HG03060 (cell line): ENCODE results near the gene CUL1.

Experiments
- ATAC-seq: cut with Tn5 transposase; IDR thresholded peaks from one replicate; pipeline ENCODE4 v1.9.1; 2021; ENCODE audit warnings: low read depth, moderate number of reproducible peaks; ENCODE audit not compliant: unreplicated experiment

CUL1 gene

DNA sequence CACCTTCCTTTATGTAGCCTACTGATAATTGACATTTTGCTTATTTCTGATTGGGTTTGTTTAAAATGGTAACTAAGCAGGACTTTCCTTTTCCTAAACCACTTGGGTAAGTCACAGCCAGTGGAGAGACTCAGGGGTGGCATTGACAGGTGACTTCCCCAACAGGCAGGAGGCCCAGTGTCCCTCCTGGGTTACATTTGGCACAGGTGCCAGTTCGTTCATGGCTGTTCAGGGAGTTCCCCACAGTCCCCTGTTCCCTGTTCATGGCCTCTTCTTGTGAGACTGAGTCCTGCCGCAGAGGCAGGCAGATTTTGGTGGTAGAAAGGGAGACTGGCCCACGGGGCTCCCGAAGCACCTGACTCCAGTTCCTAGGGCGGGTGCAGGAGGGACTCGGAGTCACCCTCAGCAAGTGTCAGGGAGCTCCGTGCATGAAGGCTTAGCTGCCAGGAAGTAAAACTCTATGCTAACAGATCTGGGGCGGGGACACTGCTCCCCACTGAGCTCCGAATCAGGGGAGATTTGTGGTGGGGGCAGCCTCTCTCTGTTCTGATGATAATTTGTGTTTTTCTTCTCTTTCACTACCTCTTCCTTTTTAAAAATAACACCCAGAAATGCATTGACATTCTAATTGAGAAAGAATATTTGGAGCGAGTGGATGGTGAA lies 101.3 kb downstream of the CUL1 start:
- ATAC-seq: no peak

DNA sequence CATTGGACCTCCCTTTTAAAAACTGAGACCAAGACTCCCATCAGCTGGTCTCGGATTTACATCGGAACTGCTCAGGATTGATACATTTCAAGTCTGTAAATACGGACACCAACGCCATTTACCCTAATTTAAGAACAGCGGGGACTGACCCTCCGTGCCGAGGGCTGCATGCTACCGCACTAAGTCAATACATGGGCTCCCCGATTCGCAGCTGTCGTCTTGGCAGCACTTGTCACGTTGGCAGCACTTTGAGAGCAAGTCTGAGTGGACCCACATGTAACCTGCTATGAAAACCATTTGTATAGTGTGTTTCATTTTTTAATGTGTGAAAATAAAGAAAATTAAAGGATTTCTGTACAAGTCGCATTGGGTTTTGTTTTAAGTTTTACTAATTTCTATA lies 102.0 kb downstream of the CUL1 start:
- no peak for ATAC-seq

- ATAC-seq: no peak
These were observed 103.4 kb downstream of the CUL1 start for GRCh38 chr7:148802101-148802493.

- no peak for ATAC-seq
These were observed 104.4 kb downstream of the CUL1 start for GRCh38 chr7:148803094-148803493.

DNA sequence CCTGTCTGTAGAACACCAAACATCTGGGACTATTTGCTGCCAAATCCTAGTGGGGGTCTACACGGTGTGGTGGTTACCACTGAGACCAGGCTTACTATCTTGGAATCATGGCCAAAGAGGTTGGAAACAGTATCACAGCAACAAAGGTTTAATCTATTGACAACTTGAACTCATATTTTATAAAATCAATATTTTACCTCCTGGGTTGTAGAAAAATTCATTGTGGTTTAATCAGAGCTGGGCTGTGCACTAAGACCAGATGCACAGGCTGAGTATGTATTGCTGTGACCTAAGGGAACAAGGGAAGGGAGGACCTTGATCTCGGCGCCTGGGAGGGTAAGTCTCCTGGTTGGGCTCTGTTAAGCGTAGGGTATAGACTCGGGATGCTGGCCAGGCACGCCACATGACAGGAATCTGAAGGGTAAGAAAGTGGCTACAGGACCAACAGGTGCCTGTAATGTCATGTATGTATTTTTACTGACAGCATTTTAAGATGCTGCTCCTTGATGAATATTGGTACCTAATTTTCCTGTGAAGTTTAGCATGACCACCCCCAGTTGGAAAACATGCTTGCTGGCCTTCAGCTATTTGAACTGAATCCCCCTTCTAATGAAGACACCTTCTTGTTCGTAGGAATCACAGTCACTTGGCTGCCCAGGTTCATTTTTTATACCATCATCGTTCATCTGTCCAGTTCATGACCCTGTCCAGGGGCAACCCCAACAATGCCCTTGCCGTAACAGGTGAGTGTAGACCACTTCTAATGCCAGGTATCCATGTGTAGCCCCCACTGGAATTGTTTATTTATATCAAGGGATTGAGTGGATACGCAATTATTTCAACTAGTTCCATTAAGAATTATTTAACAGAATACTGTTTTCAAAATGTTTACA lies 105.9 kb downstream of the CUL1 start:
- ATAC-seq: no peak

DNA sequence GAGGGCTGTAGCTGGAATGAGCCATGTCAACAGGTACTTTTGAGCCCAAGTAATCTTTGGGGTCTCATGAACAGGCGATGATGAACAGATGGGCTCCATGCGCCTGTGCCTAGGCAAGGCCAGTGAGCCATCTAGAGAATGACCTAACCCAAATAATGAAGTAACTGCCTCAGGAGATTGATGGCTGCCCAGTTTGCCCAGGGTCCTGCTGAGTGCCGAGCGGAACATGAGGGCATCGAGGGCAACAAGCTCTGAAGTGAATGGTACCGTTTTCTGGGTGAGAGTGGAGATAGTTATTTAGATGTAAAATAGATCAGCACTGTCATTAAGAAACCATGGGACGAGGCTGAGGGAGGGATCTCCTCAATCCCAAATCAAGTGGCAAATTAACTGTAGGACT lies 107.5 kb downstream of the CUL1 start:
- no peak for ATAC-seq

GRCh38 chr7:148807436-148807835 lies 108.7 kb downstream of the CUL1 start:
- no peak for ATAC-seq

- ATAC-seq: no peak
These were observed 111.2 kb downstream of the CUL1 start for GRCh38 chr7:148809856-148810255.

GRCh38 chr7:148811892-148812291 lies 113.2 kb downstream of the CUL1 start:
- no peak for ATAC-seq

DNA sequence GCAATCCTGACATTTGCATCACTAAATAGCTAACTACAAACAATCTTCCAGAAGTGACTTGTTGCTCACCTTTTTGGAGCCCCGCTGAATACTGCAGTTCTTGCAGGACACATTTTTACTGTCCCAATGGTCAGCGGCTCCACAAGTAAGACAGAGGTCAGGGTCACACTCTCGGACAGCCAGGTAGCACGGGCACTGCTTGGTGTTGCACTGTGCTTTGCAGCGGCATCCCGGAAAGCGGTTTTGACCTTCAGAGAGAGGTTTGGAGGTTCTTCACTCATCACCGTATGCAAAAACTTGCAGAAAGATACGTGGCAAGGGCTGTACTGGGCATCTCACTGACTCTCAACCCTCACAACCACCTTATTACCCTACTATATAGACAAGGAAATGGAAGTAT lies 115.2 kb downstream of the CUL1 start:
- ATAC-seq: no peak

DNA sequence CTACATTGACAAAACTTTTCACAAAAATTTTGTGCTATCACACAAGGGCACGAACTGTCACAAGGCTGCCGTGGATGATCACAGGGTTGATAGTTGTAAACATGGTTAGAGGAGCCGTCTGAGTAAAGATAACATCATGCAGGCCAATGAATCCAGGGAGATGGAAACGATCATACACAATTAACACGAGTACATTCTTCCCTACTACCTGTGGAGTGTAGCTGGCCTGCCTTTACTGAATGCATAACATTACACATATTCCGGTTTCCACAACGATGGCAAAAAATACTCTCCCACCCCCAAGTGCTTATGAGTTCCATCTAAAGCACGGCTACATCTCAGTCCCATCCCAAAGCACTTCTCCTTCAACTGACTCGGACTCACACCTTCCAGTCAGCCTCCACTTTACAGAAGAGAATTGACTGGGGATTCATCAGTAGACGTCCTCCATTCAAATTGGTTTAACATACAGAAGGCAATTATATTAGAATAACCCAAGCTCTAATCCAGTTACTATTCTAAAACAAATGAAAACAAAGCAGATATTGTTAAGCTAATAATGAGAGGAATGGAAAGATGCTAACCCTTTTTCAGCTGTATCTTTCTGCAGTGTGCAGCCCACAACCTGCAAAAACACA lies 116.3 kb downstream of the CUL1 start:
- ATAC-seq: no peak

GRCh38 chr7:148815612-148816011 lies 116.9 kb downstream of the CUL1 start:
- ATAC-seq: no peak

- ATAC-seq: no peak
These were observed 121.1 kb downstream of the CUL1 start for GRCh38 chr7:148819697-148820360.

GRCh38 chr7:148821422-148821821 lies 122.7 kb downstream of the CUL1 start:
- ATAC-seq: no peak

DNA sequence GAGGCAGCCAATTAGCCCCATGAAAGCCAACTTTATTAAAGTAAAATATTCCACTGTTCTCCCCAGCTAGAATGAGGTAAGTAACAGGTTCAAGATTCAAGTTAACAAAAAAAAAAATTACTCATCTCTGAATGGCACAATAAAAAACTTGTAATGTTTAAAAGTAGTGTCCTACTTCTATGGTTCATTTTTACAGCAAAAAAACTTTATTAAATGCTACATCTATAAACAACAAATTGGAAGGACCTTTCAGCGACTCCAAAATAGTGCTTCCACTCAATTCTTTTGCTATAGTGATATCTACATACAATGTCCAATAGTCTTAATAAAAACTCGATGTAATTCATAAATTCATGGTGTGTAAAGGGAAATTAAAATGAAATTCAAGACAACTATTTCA lies 126.2 kb downstream of the CUL1 start:
- ATAC-seq: no peak

GRCh38 chr7:148825338-148825737 lies 126.6 kb downstream of the CUL1 start:
- ATAC-seq: no peak

DNA sequence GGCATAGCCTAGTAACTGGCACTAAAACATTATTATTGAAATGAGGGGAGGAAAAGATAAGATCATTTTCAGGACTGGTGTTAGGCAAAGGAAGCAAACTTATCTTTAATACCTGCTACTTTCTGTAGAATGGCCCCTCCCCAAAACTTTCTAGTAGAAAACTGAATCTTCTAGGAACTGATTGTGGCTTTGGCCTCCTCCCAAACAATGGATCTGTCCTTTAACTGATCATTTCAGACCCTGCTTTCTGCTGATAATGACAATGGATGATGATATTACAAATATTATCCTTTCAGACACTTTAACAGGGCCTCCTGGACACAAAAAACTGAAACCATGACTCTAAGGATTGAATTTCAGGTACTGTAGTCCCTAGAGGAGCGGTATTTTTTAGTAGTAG lies 130.3 kb downstream of the CUL1 start:
- no peak for ATAC-seq

- no peak for ATAC-seq
These were observed 132.4 kb downstream of the CUL1 start for GRCh38 chr7:148830897-148831692.

GRCh38 chr7:148831782-148832181 lies 133.1 kb downstream of the CUL1 start:
- no peak for ATAC-seq

DNA sequence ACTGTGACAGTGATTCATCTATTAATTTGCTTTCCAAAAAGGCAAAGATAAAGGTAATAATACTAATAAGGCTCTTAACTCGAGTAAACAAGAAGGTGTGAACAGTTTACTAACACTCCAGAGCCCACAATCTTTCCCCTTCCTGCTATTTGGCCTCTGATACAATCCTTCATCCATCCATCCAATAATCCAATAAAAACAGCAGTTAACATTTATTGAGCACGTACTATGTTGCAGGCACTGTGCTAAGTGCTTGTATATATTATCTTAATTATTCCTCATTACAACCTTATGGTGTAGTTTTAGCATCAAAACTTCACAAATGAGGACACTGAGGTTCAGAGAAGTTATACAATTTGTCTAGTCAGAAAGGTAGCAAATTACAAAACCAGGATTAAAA lies 135.9 kb downstream of the CUL1 start:
- ATAC-seq: no peak
